HG03064 (cell line): Measurements from ENCODE around the gene CA12.

Experiments
- ATAC-seq: cut with Tn5 transposase; IDR thresholded peaks from one replicate; pipeline ENCODE4 v1.9.1; 2021; ENCODE audit warnings: low read depth; ENCODE audit not compliant: unreplicated experiment

The CA12 gene

GRCh38 chr15:63379492-63380150 is 2.0 kb downstream of the CA12 start:
- ATAC-seq = no peak

DNA sequence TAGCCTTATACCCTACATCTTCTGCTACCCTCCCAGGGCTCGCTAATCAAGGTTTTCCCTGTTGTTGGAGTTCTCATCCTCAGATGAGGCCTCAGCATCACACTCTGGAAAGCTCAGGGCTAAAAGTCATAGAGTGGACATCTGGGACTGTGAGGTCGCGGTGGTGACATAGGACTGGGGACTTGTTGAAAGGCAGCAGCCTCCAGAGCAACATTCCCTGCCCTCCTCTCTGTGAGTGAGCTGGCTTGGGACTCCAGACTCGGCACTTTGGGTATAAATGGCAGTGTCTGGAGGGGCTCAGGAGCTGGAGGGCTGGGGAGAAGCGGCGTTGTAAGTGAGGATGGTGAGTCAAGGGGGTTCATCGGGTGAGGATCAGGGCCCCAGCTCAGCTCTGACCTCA is 2.7 kb downstream of the CA12 start:
- no peak for ATAC-seq

DNA sequence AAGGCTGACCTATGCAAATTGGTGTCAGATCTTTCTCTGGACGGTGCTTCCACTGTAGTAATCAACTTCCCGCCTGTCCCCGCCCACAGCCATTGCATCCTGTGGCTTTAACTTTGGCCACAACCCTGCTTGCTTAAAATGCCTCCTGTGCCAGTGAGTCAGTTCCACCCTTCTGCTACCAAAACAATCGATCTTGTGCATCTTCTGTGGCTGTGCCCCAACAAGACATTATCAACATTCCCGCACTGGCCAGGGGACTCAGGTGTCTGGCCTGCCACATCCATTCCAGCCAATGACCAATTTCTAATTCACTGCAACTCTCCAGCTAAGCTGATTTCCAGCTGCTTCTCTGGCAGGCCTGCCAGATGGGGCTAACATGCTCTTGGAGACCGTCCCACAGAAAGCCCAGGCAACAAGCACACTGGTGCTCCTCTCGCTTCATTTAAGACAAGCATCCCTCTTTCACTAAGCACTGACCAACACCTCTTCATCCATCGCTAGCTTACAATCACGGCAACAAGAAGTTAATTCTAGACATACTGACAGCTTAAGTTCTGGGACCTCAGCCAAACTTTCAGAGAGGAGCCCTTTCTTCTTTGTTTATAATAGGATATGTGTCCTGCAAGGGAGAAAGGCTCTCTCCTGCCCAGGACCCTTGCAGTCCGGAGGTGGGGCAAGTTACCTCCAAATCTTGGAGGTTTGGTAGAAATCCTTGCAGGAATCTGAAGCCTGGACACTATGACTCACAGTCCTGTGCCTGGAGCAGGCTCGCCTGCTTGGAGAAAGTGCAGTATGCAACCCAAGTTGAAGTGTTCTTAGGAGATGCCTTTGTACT is 6.7 kb downstream of the CA12 start:
- ATAC-seq = no peak

GRCh38 chr15:63373866-63374548 is 7.6 kb downstream of the CA12 start:
- no peak for ATAC-seq

DNA sequence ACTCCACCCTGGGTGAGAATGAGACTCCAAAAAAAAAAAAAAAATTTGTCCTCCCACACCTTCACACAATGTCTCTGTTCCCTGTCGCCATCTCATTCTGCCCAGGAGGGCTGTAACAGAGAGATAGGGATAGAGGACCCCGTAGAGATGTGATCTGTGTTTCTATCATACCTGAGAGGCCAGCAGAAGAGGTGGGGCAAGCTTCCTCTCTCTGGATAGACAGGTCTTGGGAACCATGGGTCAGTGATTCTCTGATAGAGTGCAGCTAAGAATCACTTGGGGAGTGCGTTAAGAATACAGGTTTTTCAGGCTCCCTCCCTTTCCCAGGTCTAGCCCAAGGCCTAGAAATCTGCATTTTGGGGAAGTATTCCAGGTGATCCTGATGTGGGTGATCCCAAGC is 8.3 kb downstream of the CA12 start:
- ATAC-seq = no peak

GRCh38 chr15:63372753-63373152 is 8.9 kb downstream of the CA12 start:
- ATAC-seq = no peak

DNA sequence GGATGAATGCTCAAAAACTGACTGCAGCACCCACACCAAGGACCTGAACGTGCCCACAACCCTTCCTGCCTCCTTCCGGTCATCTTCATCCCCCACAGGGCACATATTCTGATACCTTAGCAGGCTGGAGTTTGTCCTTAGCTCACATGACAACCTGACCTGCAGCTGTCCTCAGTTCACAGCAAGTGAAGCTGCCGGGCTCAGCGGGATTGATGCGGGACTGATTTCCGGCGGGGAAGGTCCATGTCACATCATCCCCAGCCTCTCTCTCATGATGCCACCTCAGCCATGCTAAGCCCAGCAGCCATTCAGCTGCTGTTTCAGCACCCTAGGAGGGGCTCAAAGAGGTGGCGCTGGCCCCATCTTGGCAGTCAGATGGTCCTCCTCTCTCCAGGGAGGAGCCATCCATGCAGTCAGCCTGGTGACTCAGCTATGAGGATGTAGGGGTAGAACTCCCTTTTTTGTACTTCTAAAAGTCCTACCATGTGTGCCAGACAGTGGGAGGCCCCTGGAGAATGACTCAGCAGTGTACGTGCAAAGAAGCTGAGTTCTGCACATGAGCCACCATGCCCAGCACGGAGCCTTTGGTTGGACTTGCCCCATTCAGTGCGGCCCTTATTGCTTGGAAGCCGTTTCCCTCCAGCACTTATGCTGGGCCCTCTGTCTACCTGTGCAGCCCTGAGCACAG is 9.5 kb downstream of the CA12 start:
- ATAC-seq = no peak

- no peak for ATAC-seq
These were observed 10.2 kb downstream of the CA12 start for GRCh38 chr15:63371297-63371918.

DNA sequence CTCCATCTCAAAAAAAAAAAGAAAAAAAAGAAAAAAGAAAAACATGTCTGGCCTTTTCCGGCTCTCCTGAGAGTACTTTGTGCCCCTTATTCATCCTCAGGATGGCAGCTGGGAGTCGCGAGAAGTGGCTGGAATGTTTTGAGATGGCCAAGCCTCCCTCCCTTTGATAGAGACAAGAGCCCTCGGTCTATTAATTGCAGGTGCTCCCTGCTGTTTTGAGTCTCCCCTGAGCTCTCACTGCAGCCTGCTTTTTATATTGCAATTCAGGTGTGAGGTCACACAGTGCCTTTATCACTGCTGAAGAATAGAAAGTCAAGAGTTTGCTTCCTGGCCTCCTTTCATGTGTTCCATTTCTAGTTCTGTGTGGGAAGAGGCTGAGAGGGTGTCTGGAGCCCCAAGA is 10.9 kb downstream of the CA12 start:
- ATAC-seq = no peak

DNA sequence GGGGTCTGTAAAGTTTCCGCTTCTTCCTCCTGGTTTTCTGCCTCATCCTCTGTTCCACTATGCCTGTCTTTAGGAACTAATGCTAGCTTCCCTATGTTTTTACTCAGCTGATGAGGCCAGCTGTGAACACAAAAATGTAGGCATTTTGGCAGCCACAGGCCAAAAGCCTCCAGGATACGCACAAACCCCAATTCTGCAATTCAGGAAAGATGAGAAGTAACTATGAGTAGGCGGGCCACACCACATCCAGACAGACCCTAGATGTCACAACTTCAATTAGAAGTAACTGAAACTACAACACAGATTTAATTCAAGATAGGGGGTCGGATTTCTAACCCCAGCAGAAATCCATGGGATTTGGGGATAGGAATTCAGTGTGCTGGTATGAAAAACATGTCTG is 11.9 kb downstream of the CA12 start:
- ATAC-seq = no peak

- ATAC-seq = no peak
These were observed 12.3 kb downstream of the CA12 start for GRCh38 chr15:63369296-63369695.

GRCh38 chr15:63368503-63368902 is 13.1 kb downstream of the CA12 start:
- no peak for ATAC-seq

- ATAC-seq = no peak
These were observed 13.7 kb downstream of the CA12 start for GRCh38 chr15:63367900-63368299.

DNA sequence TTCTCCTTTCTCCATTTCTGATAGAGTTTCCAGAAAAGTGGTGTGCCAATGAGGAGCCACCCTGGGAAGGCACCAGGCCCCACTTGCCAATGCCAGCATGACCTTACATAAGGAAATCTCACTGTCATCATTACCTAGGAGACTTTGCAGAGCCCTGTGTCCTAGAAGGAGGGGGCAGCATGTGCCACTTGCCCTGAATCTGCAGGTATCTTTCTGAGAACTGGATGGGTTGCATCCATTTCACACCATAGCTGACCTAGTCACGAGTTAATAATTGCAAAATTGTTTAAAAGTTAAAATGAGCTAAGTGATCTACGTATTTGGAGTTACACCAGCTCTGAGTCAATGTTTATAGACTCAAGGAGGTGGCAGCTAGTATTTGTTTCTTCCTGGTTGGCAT is 14.3 kb downstream of the CA12 start:
- no peak for ATAC-seq

DNA sequence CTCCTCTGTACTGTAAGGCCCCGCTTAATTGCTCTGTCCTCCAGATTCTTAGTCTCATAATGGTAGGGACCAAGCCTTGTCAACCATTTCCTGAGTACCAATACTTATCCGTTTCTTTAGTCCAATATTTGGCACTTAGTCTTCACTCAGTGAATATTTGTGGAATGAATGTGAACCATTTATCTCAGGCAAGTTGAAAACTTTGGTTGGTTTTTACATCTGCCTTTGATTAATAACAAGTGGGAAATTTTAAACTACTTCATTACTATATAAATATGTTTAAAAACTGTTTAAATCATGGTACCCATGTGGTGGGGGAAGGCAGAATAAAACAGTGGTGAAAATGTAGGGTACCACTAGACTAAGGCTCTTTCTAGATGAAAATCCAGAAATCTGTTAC is 15.2 kb downstream of the CA12 start:
- ATAC-seq = no peak

DNA sequence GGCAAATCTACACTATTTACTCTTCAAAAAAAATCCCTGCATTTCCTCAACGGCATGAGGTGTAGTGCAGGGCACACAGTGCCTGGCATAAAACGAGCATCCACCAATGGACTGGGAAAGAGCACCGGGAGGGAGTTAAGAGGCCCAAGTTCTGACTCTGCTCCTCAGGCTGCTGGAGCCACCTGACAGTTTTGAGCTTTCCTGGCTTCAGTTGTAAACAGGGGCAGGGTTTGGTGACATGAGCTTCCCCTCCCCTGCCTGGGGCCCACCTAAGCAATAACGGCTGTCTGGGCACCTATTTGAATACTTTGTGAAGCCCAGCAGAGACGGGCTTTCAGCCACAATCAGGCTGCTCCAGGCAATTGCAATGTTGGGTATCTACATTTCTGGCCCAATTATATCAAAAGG is 16.4 kb downstream of the CA12 start:
- ATAC-seq = no peak

GRCh38 chr15:63364399-63365272 is 17.0 kb downstream of the CA12 start:
- no peak for ATAC-seq

GRCh38 chr15:63363292-63363691 is 18.4 kb downstream of the CA12 start:
- ATAC-seq = no peak

GRCh38 chr15:63362885-63363284 is 18.8 kb downstream of the CA12 start:
- ATAC-seq = no peak

GRCh38 chr15:63362196-63362595 is 19.4 kb downstream of the CA12 start:
- no peak for ATAC-seq
